Measurements from ENCODE around the gene LONRF3. TPM values are rescaled to one million over a fixed set of nuclear protein-coding genes. Genes with fewer than 3 reads are reported as not detected.

The LONRF3 gene
- 2.3 and 26.2 TPM in 2 replicates for total RNA-seq

DNA sequence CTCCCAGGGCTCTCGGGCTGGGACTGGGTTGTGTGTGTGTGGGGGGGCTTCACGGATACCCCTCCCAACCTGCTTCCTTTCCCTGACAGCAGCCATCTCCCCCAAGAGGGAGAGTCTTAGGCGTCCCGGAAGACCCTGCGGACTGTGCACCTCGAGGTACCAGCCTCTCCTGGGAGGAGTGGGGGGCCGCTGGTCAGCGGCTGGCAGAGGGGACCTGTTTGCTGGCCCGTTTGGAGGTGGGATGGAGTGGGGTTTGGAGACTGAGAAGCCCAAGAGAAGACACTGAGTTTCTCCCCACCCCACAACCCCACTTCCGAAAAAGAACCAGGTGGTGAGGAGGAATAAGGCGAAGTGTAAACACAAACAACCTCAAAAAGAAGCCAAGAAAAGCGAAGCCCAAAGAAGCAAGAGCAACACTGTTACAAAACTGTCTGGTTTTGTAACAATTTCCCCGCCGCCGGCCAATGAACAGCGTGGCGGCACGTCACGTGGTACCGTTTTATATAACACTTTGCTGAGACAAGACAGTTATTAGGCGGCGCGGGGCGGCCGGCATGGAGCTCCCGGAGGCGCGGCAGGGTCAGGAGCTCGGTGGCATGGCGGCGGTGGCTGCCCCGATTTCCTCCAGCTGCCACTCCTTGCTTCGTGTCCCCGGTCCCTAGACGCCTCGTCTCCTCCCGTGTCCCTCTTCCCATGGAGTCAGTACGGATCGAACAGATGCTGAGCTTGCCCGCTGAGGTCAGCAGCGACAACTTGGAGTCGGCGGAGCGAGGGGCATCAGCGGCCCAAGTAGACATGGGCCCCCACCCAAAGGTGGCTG, at the start of gene LONRF3:
LONRF3 (plus strand) TSS at position 531 of the 820 bp plus-strand sequence; CDS start at position 694, 163 bp downstream.

Other genes starting within 250 kb of the LONRF3 start
- gene IL13RA1, start 247.0 kb upstream of the LONRF3 start, total RNA-seq = 35.8 and 84.3 TPM in 2 replicates
- not detected in 2 replicates for gene ZCCHC12, start 150.8 kb upstream of the LONRF3 start, total RNA-seq
- gene CT47C1, start 98.4 kb downstream of the LONRF3 start, total RNA-seq = not detected in 2 replicates
- gene KIAA1210, start 153.2 kb downstream of the LONRF3 start, total RNA-seq = not detected in 2 replicates

All from bladder microvascular endothelial cell (primary cell).